Fibroblast of lung (primary cell): Measurements from ENCODE around the gene MUC21.

ENCODE experiments used
- CTCF ChIP-seq, 2 donors: IDR thresholded peaks in 1 of 2; conservative IDR thresholded peaks in 1 of 2; 1 replicate in 1 of 2; 2 replicates in 1 of 2; pipeline ENCODE4 v1.5.1; 2011 to 2012; ENCODE audit warnings: low read length in 2 of 2, control low read depth in 1 of 2, inconsistent platforms in 1 of 2, low read depth in 1 of 2, mild to moderate bottlenecking in 1 of 2
- EZH2 ChIP-seq: IDR thresholded peaks from 2 replicates; pipeline ENCODE4 v1.5.1; 2012; ENCODE audit warnings: low read length, control low read depth, mild to moderate bottlenecking; ENCODE audit errors: missing control alignments

- no peak for TF ChIP-seq CTCF (conservative IDR thresholded peaks at IDR 0.05 in 1 of 2, IDR thresholded peaks at IDR 0.05 in 1 of 2; ENCODE audit: low read depth in 1 of 2, low read length in 2 of 2)
- no peak for TF ChIP-seq EZH2
Observed at GRCh38 chr6:30965140-30965601, 18.3 kb upstream of the MUC21 start.
